BJ (cell line): ENCODE data around the gene ARHGAP24. TPM values are rescaled to one million over a fixed set of nuclear protein-coding genes. Genes with fewer than 3 reads are reported as not detected.

Experiments used
- CTCF ChIA-PET: fragments of 350-600 bp; formaldehyde crosslinking; extraction: SDS; loops from one replicate; lab custom pipeline; 2021; ENCODE audit warnings: antibody characterized with exemption, inconsistent platforms; lab: Yijun Ruan, JAX
- POLR2A ChIA-PET: fragments of 300-600 bp; sonication (Branson Sonifier 250); formaldehyde crosslinking; extraction: SDS; loops from one replicate; lab custom pipeline; 2021; ENCODE audit warnings: antibody characterized with exemption; lab: Charles Lee
- DNase-seq: peaks from one replicate; pipeline ENCODE4 v3.0.0-alpha.2; 2011; ENCODE audit warnings: low read depth
- H3K27me3 ChIP-seq: 2 replicates; pipeline ENCODE4 v1.6.0; 2011; ENCODE audit warnings: low read length; ENCODE audit not compliant: control insufficient read depth, insufficient read depth
- H3K36me3 ChIP-seq: 2 replicates; pipeline ENCODE4 v1.5.1; 2011; ENCODE audit warnings: low read length; ENCODE audit not compliant: control insufficient read depth, insufficient read depth
- H3K4me3 ChIP-seq: 2 replicates; pipeline ENCODE4 v1.5.1; 2011; ENCODE audit warnings: low read depth, mild to moderate bottlenecking, control low read depth, low read length
- polyA plus RNA-seq: library from polyadenylated mRNA; depleted of rRNA; stranded (reverse); fragments of >200 nt; gene quantifications from 2 replicates; pipeline ENCODE4 v1.2.3, GENCODE V29; 2011
- TF ChIP-seq, protein P1 (sequence below): IDR thresholded peaks from 2 replicates; pipeline ENCODE4 v1.5.1; 2011; ENCODE audit warnings: low read depth, mild to moderate bottlenecking, control low read depth, inconsistent platforms, low read length, moderate library complexity; ENCODE audit not compliant: insufficient read depth

ARHGAP24 gene
- polyA plus RNA-seq, 1 experiment: 17.7 TPM

DNA sequence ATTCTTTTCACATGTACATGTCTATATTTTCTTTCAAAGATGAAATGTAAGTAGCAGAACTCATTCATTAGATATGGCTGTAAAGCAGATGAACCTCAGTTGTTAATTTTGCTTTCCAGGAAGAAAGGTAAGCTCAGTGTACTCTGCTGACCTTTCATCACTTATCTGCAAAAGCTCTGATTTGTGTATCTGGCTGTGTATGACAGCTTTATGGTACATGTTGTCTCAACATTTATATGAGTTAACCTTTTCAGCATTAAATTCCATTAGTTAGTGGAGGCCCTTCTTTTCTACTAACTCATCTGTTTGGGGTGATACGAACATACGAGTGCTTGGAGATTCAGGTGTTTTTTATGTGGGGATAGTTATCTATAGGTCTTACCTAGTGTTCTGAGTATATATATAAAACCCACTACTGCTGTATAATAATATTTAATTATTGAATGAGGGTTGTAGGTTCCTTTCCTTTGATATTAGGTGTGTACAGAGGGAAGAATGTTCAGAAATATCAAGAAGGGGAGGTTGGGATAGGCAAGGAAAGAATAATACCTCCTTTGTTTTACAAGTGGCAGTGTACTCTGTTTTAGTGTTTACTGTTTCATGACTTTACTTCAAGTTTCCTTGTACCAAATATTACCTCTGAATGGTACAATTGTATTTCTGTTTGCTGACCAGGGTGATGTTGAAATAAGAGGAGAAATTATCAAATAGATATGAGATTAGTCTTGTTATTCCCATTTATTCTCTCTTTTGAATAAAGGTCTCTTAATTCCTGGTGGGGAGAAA lies 395.5 kb downstream of the ARHGAP24 start:
- Histone ChIP-seq H3K4me3 (no peak overlapping the region), H3K36me3 (no peaks in the 10 kb centered on the region), H3K27me3 (no peaks in the 10 kb centered on the region)
- POLR2A ChIA-PET: no interaction called here
- no peak for DNase-seq
- TF ChIP-seq, protein P1, sequence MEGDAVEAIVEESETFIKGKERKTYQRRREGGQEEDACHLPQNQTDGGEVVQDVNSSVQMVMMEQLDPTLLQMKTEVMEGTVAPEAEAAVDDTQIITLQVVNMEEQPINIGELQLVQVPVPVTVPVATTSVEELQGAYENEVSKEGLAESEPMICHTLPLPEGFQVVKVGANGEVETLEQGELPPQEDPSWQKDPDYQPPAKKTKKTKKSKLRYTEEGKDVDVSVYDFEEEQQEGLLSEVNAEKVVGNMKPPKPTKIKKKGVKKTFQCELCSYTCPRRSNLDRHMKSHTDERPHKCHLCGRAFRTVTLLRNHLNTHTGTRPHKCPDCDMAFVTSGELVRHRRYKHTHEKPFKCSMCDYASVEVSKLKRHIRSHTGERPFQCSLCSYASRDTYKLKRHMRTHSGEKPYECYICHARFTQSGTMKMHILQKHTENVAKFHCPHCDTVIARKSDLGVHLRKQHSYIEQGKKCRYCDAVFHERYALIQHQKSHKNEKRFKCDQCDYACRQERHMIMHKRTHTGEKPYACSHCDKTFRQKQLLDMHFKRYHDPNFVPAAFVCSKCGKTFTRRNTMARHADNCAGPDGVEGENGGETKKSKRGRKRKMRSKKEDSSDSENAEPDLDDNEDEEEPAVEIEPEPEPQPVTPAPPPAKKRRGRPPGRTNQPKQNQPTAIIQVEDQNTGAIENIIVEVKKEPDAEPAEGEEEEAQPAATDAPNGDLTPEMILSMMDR: no peak
- CTCF ChIA-PET: interaction anchor here (1.0 kb wide), 1 partner anchor 12 kb away, joined by 4 read pairs; no protein-coding TSS in a partner anchor

DNA sequence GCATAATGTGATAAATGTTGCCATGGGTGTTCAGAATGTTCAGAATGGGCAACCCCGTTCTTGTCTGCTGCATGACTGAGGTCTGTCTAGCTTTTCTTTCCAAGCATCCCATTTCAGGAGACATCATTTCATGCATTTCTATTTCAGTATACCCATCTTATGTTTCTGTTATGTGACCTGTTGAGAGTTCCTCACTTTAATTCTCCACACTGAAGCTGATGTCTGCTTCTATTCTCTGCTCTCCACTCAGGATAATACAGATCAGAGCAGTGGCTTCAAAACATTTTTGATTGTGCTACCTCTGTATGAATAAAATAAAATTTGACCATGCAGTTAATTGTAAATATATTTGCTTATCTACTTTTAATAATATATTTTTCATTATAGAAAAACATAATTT lies 398.6 kb downstream of the ARHGAP24 start:
- H3K4me3 ChIP-seq: no peak overlapping the region
- TF ChIP-seq, protein P1: no peak
- DNase-seq: no peak
- no peaks in the 10 kb centered on the region for H3K36me3 ChIP-seq
- ChIA-PET CTCF (interaction anchor here (1.4 kb wide), 1 partner anchor 12 kb away, joined by 3 read pairs; no protein-coding TSS in a partner anchor), POLR2A (no interaction called here)
- H3K27me3 ChIP-seq: no peaks in the 10 kb centered on the region

DNA sequence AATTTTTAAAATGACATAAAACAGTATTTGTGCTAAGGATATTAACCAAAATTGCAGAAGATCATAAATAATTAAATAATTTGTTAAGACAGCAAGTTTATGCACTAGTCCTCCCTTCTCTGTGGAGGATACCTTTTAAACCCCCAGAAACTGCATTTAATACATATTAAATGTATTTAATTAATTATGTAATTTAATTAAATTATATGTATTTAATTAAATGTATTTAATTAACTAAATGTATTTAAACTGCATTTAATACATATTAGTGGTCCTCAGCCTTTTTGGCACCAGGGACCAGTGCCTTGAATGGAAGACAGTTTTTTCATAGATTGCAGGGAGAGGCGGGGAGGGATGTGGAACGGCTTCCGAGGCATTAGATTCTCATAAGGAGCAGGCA lies 404.6 kb downstream of the ARHGAP24 start:
- H3K4me3 ChIP-seq: no peak overlapping the region
- no peaks in the 10 kb centered on the region for H3K36me3 ChIP-seq
- ChIA-PET CTCF (no interaction called here), POLR2A (no interaction called here)
- DNase-seq: no peak
- TF ChIP-seq, protein P1: no peak
- H3K27me3 ChIP-seq: no peaks in the 10 kb centered on the region

DNA sequence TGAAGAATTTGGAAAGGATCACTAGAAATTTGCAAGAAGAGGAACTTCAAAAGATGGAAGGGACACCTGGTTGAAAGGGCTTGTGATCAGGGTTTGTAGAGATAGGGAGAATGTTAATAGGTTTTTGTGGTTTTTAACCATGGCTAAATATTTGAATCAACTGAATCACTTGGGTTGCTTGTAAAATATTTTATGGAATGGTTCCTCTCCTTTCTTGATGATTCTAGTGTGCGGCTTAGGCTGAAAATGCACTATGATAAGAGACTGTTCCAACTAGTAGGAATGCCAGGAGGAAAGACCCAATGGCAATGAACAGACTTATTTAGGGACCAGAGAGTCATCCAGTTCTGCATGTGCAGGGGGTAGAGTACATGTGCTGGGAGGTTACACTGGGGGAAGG lies 408.2 kb downstream of the ARHGAP24 start:
- TF ChIP-seq, protein P1: no peak
- Histone ChIP-seq H3K4me3 (no peak overlapping the region), H3K27me3 (no peaks in the 10 kb centered on the region), H3K36me3 (no peaks in the 10 kb centered on the region)
- CTCF ChIA-PET: no interaction called here
- DNase-seq: no peak
- POLR2A ChIA-PET: no interaction called here

DNA sequence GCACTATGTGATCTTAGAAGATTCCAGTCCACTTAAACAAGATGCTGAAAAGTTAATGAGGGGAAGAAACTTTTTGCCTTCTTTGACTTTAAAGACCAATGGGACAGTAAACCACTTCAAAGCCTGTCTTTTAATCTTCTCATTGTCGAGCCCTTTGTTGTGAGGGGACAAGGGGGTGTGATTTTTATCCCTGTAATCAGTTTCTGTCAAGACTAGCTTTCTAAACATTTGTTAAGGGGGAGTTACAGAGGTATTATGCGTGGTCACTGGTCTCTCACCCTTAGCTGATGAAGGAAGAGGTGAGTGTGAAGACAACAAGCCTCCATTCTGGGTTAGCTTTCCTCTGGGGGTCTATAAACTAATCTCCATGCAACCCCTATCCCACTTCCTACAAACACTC lies 409.3 kb downstream of the ARHGAP24 start:
- no peak overlapping the region for H3K4me3 ChIP-seq
- H3K36me3 ChIP-seq: no peaks in the 10 kb centered on the region
- ChIA-PET POLR2A (no interaction called here), CTCF (no interaction called here)
- DNase-seq: no peak
- H3K27me3 ChIP-seq: no peaks in the 10 kb centered on the region
- TF ChIP-seq, protein P1: no peak
